ENCODE measurements around the gene RTL1.

Gene RTL1

DNA sequence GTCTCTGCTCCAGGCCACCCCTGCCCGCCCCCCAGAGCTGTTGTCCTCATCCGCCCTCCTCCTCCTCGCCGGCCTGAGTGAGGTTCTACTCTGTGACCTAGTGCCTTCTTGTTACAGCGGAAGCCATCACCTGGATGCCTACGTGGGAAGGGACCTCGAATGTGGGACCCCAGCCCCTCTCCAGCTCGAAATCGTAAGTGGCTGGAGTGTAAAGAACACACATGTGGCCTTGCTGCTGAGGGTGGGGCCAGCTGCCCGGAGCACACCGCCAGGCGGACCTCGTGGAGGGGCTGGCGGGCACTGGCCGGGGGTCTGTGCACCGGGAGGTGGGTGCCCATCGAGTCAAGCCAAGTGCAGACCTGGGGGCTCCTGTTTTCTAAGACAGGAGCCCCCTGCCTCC, 58.2 kb downstream of the RTL1 start:
- TF ChIP-seq NFRKB (IDR thresholded peaks at IDR 0.05), result no peak
- TF ChIP-seq L3MBTL2 (conservative IDR thresholded peaks at IDR 0.05), result no peak
- no peak for TF ChIP-seq SP1 (IDR thresholded peaks at IDR 0.05)
- no peak for TF ChIP-seq HDGF (IDR thresholded peaks at IDR 0.05; ENCODE audit: borderline replicate concordance)
- no peak for TF ChIP-seq SUZ12 (IDR thresholded peaks at IDR 0.05)
- TF ChIP-seq ARNT (IDR thresholded peaks at IDR 0.05), result no peak
- no peak for TF ChIP-seq BHLHE40 (IDR thresholded peaks at IDR 0.05; ENCODE audit: borderline replicate concordance)
- TF ChIP-seq LEF1 (IDR thresholded peaks at IDR 0.05; ENCODE audit: borderline replicate concordance), result no peak
- TF ChIP-seq FOXM1 (IDR thresholded peaks at IDR 0.05; ENCODE audit: borderline replicate concordance), result no peak
- TF ChIP-seq PKNOX1 (IDR thresholded peaks at IDR 0.05), result no peak
- TF ChIP-seq CTBP1 (IDR thresholded peaks at IDR 0.05; ENCODE audit: borderline replicate concordance), result no peak
- TF ChIP-seq FOXA1 (IDR thresholded peaks at IDR 0.05), result no peak
- no peak for TF ChIP-seq TARDBP (IDR thresholded peaks at IDR 0.05)
- no peak for TF ChIP-seq ZNF384 (IDR thresholded peaks at IDR 0.05)
- no peak for TF ChIP-seq ELF4 (IDR thresholded peaks at IDR 0.05)
- no peak for TF ChIP-seq FOXK2 (IDR thresholded peaks at IDR 0.05)
- DNase-seq (ENCODE audit: extremely low spot score), result no peak
- POLR2A ChIA-PET, result no interaction called here
- CTCF ChIA-PET, result no interaction called here

DNA sequence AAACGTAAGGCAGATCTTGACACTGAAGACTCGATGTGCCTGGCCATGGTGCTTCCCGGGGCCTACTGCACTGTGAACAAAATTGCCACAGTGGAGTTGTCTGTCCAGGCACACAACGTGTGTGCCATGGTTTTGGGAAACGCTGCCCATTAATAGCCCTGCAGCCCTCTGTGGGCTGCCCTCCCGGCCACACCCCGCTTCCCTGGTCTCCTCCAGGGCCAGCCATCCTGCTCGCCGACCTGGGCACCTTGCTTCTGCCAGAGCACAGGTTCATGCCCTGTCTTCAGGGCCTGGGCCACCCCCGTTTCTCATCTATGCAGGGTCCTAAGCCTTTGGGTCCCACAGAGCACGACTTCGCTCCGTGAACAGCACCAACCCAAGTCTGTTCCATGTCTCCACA, 58.7 kb downstream of the RTL1 start:
- DNase-seq (ENCODE audit: extremely low spot score), result no peak
- POLR2A ChIA-PET, result no interaction called here
- TF ChIP-seq FOXM1 (IDR thresholded peaks at IDR 0.05; ENCODE audit: borderline replicate concordance) (no peak), L3MBTL2 (conservative IDR thresholded peaks at IDR 0.05) (no peak), NFRKB (IDR thresholded peaks at IDR 0.05) (no peak), ELF4 (IDR thresholded peaks at IDR 0.05) (no peak), ARNT (IDR thresholded peaks at IDR 0.05) (no peak), ZNF384 (IDR thresholded peaks at IDR 0.05) (no peak), SP1 (IDR thresholded peaks at IDR 0.05) (no peak), SUZ12 (IDR thresholded peaks at IDR 0.05) (no peak), LEF1 (IDR thresholded peaks at IDR 0.05; ENCODE audit: borderline replicate concordance) (no peak), CTBP1 (IDR thresholded peaks at IDR 0.05; ENCODE audit: borderline replicate concordance) (no peak), PKNOX1 (IDR thresholded peaks at IDR 0.05) (no peak), FOXK2 (IDR thresholded peaks at IDR 0.05) (no peak), FOXA1 (IDR thresholded peaks at IDR 0.05) (no peak), TARDBP (IDR thresholded peaks at IDR 0.05) (no peak), BHLHE40 (IDR thresholded peaks at IDR 0.05; ENCODE audit: borderline replicate concordance) (no peak), HDGF (IDR thresholded peaks at IDR 0.05; ENCODE audit: borderline replicate concordance) (no peak)

DNA sequence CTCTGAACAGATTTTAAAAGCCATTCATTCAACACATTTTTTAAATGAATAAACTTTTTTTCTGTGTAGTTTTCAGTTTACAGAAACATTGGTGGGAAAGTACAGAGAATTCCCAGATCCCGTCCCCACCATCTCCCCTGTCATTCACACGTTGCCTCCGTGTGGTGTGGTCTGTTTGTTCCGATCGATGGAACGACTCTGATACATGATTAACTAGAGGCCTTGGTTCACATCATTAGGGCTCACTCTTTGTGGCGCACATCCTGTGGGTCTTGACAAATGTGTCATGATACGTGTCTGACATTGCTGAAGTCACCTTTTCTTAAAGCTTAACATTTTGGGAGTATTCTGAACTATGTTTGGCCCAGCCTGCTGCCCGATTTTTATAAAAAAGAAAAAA, 59.1 kb downstream of the RTL1 start:
- TF ChIP-seq FOXM1 (IDR thresholded peaks at IDR 0.05; ENCODE audit: borderline replicate concordance) (no peak), FOXK2 (IDR thresholded peaks at IDR 0.05) (no peak), FOXA1 (IDR thresholded peaks at IDR 0.05) (no peak), TARDBP (IDR thresholded peaks at IDR 0.05) (no peak), HDGF (IDR thresholded peaks at IDR 0.05; ENCODE audit: borderline replicate concordance) (no peak), BHLHE40 (IDR thresholded peaks at IDR 0.05; ENCODE audit: borderline replicate concordance) (no peak), SP1 (IDR thresholded peaks at IDR 0.05) (no peak), NFRKB (IDR thresholded peaks at IDR 0.05) (no peak), SUZ12 (IDR thresholded peaks at IDR 0.05) (no peak), ARNT (IDR thresholded peaks at IDR 0.05) (no peak), L3MBTL2 (conservative IDR thresholded peaks at IDR 0.05) (no peak), PKNOX1 (IDR thresholded peaks at IDR 0.05) (no peak), ELF4 (IDR thresholded peaks at IDR 0.05) (no peak), LEF1 (IDR thresholded peaks at IDR 0.05; ENCODE audit: borderline replicate concordance) (no peak), ZNF384 (IDR thresholded peaks at IDR 0.05) (no peak), CTBP1 (IDR thresholded peaks at IDR 0.05; ENCODE audit: borderline replicate concordance) (no peak)
- CTCF ChIA-PET, result no interaction called here
- POLR2A ChIA-PET, result no interaction called here
- no peak for DNase-seq (ENCODE audit: extremely low spot score)

More for the DNA sequence above, 58.7 kb downstream of the RTL1 start:
- CTCF ChIA-PET, result no interaction called here

- ChIA-PET POLR2A (no interaction called here), CTCF (interaction anchor here (0.6 kb wide), 1 partner anchor 129 kb away, joined by 3 read pairs; no protein-coding TSS in a partner anchor)
- TF ChIP-seq FOXM1 (IDR thresholded peaks at IDR 0.05; ENCODE audit: borderline replicate concordance) (no peak), L3MBTL2 (conservative IDR thresholded peaks at IDR 0.05) (no peak), BHLHE40 (IDR thresholded peaks at IDR 0.05; ENCODE audit: borderline replicate concordance) (no peak), TARDBP (IDR thresholded peaks at IDR 0.05) (no peak), SUZ12 (IDR thresholded peaks at IDR 0.05) (no peak), LEF1 (IDR thresholded peaks at IDR 0.05; ENCODE audit: borderline replicate concordance) (no peak), SP1 (IDR thresholded peaks at IDR 0.05) (no peak), PKNOX1 (IDR thresholded peaks at IDR 0.05) (no peak), NFRKB (IDR thresholded peaks at IDR 0.05) (no peak), ELF4 (IDR thresholded peaks at IDR 0.05) (no peak), FOXK2 (IDR thresholded peaks at IDR 0.05) (no peak), HDGF (IDR thresholded peaks at IDR 0.05; ENCODE audit: borderline replicate concordance) (no peak), FOXA1 (IDR thresholded peaks at IDR 0.05) (no peak), ARNT (IDR thresholded peaks at IDR 0.05) (no peak)
- DNase-seq (ENCODE audit: extremely low spot score), result no peak
Measured at GRCh38 chr14:100844082-100844408, 59.5 kb downstream of the RTL1 start.

DNA sequence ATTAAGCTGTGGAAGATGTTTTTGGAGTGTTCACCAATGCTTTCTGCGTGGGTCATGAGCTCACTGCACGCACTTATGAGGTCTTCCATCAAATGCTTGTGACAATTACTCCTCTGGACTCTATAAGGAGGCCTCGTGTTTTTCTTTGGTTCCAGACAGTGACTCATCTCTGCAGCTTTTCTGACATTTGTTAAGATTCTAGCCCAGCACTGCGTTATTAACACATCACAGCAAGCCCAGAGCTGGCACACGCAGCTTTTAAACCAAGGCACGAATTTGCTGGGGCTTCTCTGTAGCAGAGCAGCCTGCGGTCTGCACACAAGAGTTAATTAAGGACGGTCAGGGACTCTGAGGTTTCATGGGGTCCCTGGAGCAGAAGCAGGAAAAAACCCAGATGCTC, 60.7 kb downstream of the RTL1 start:
- CTCF ChIA-PET, result interaction anchor here (0.6 kb wide), 1 partner anchor 785 kb away, joined by 3 read pairs; no protein-coding TSS in a partner anchor
- POLR2A ChIA-PET, result no interaction called here
- DNase-seq (ENCODE audit: extremely low spot score), result no peak
- no peak for TF ChIP-seq ZNF384 (IDR thresholded peaks at IDR 0.05)
- no peak for TF ChIP-seq FOXM1 (IDR thresholded peaks at IDR 0.05; ENCODE audit: borderline replicate concordance)
- TF ChIP-seq FOXK2 (IDR thresholded peaks at IDR 0.05), result no peak
- TF ChIP-seq SP1 (IDR thresholded peaks at IDR 0.05), result no peak
